C4-2B (cell line): ENCODE data around the gene KCNJ2.

Experiments
- H3K27ac ChIP-seq: fragments of 450-650 bp; 2 replicates; pipeline ENCODE4 v1.5.1; 2017
- ZFX ChIP-seq: fragments of 450-650 bp; IDR thresholded peaks from 2 replicates; pipeline ENCODE4 v1.6.1; 2017
- TF ChIP-seq, protein P1 (sequence below): fragments of 450-650 bp; conservative IDR thresholded peaks from 2 replicates; pipeline ENCODE4 v1.5.1; 2017; ENCODE audit warnings: mild to moderate bottlenecking

The KCNJ2 gene

DNA sequence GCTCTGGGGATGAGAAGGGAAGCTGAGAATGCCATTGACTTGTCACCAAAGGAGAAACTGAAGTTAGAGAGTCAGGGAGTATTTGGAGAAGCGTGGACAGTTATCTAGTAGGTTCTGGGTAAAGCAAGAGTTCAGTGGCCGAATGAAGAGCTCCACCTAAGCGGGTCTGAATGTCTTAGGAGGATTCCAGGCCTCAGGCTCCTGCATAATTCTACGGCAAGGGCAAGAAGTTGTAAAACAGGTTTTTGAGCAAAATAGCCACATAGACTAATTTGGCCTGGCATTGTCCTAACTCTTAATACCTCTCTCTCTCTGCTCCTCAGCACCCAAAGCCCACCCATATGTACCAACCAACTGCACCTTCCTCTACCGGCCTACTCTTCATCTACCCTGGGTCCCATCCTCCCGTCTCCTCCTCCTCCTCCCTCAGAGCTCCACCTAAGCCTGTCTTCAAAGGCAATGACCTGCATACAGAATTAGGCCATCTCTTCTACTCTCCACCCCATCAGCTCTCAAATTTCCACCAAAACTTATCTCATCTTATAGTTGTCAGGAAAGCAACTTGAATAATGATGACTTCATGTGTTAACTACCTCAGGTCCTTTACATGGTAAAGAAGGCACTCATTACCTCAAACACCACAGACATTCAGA lies 42.0 kb upstream of the KCNJ2 start:
- H3K27ac ChIP-seq: no peak overlapping the region
- TF ChIP-seq ZFX: no peak
- TF ChIP-seq, protein P1, sequence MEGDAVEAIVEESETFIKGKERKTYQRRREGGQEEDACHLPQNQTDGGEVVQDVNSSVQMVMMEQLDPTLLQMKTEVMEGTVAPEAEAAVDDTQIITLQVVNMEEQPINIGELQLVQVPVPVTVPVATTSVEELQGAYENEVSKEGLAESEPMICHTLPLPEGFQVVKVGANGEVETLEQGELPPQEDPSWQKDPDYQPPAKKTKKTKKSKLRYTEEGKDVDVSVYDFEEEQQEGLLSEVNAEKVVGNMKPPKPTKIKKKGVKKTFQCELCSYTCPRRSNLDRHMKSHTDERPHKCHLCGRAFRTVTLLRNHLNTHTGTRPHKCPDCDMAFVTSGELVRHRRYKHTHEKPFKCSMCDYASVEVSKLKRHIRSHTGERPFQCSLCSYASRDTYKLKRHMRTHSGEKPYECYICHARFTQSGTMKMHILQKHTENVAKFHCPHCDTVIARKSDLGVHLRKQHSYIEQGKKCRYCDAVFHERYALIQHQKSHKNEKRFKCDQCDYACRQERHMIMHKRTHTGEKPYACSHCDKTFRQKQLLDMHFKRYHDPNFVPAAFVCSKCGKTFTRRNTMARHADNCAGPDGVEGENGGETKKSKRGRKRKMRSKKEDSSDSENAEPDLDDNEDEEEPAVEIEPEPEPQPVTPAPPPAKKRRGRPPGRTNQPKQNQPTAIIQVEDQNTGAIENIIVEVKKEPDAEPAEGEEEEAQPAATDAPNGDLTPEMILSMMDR: no peak

DNA sequence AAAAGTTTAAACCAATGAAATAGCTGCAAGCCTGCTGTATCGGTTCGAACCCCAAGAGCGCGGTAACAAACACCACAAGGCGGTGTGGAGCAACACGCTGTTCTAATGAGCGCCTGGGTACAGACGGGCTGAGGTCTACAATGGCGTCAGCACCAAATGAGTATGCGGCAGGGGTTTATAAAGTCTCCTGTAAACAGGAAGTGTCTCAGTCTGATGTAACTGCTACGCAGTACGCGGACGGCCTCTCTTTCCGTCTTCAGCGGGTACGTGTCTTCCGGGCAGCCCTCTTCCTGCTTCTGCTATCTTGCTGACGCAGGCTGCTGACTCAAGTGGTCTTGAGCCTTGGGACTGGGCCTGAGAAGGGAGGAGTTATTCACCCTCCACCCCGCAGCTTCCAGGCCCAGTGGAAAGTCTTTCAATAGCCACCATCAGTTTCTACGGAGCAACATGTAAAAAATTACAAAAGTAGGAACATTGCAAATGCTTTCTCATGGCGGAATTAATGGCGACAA lies 40.5 kb upstream of the KCNJ2 start:
- TF ChIP-seq, protein P1: no peak
- TF ChIP-seq ZFX: no peak
- no peak overlapping the region for H3K27ac ChIP-seq

DNA sequence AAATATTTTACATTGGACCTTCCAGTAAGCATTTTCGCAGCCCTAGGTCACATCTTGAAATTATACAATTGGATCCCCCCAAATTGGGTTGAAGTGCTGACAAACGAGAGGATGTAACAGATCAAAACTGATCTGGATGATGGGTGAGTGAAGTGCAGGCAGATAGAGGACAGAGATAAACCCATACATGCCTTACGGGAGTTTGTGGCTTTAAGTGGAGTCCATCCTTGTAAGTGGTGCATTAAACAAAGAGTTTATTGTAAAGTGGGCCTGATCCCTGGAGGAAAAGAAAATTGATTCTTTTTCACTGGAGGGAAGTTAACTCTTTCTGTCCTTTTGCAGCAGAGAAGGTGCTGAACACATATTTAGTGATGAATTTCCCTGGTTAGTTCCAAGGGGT lies 39.0 kb upstream of the KCNJ2 start:
- TF ChIP-seq ZFX: no peak
- TF ChIP-seq, protein P1: no peak
- no peak overlapping the region for H3K27ac ChIP-seq

DNA sequence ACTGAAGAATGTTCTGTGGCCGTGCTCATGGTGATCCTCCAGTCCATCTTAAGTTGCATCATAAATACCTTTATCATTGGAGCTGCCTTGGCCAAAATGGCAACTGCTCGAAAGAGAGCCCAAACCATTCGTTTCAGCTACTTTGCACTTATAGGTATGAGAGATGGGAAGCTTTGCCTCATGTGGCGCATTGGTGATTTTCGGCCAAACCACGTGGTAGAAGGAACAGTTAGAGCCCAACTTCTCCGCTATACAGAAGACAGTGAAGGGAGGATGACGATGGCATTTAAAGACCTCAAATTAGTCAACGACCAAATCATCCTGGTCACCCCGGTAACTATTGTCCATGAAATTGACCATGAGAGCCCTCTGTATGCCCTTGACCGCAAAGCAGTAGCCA lies 36.8 kb upstream of the KCNJ2 start:
- TF ChIP-seq, protein P1: no peak
- no peak for TF ChIP-seq ZFX
- no peak overlapping the region for H3K27ac ChIP-seq

DNA sequence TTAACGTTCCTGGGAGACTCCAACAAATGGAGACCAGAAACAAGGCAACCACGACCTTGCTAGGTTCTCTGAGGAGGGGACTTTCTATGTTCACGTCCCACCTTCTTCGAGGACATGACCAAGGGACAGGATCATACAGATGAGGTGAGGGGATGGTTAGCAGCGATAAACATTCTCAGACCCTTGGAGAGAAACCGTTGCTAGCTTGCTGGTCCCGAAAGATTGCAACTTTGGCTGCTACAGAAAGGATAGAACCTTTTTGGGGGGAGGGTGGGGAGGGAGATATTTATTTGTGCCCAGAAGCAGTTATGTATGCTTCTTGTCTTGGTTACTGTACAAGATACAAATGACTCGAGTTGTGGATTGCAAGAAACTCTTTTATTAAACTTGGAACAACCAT lies 35.3 kb upstream of the KCNJ2 start:
- H3K27ac ChIP-seq: no peak overlapping the region
- TF ChIP-seq, protein P1: no peak
- TF ChIP-seq ZFX: no peak

DNA sequence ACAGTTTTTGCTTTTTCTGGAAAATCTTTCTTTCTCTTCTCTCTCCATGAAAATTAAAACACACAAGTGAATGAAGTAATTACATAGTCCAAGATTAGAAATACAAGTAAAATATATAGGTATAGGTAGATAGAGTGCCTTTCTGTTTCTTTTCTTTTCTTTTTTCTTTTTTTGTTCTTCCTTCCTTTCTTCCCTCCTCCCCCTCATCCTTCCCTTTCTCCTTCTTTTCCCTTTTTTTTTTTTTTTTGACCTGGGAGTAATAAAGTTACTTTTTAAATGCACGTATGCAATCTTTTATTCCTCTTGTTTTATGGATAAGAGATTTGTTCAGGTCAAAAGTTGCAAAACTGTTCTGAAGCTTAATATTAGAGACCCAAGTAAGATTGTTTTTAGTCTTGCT lies 34.6 kb upstream of the KCNJ2 start:
- TF ChIP-seq, protein P1: no peak
- TF ChIP-seq ZFX: no peak
- H3K27ac ChIP-seq: no peak overlapping the region

DNA sequence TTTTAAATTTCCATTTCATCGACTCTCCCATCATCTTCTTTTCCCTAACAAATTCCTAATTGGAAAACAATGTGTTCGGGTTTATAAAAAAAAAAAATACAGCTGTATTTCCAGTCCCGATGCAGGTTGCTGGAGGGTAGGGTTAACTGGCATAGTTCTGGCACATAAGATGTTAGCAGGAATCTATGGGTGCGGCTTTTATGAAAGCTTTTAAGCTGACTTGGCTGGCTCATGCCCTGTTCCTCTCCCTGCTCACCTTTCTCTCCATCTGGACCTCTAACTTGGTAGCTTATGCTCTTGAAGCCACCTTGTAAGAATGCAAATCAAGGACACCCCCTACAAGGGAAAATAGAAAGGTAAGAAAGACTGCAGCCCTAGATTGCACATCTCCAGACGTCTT lies 33.2 kb upstream of the KCNJ2 start:
- no peak overlapping the region for H3K27ac ChIP-seq
- TF ChIP-seq, protein P1: no peak
- no peak for TF ChIP-seq ZFX
